SK-N-MC (cell line): ENCODE measurements around the gene BYSL.

Source experiments
- EZH2 ChIP-seq: fragments of 200-600 bp; sonication (generic); IDR thresholded peaks from one replicate; pipeline ENCODE4 v1.6.1; 2017; ENCODE audit warnings: antibody characterized with exemption
- POLR2AphosphoS5 ChIP-seq: IDR thresholded peaks from 2 replicates; pipeline ENCODE4 v1.6.1; 2012; ENCODE audit warnings: mild to moderate bottlenecking, low read depth, low read length, borderline replicate concordance

DNA sequence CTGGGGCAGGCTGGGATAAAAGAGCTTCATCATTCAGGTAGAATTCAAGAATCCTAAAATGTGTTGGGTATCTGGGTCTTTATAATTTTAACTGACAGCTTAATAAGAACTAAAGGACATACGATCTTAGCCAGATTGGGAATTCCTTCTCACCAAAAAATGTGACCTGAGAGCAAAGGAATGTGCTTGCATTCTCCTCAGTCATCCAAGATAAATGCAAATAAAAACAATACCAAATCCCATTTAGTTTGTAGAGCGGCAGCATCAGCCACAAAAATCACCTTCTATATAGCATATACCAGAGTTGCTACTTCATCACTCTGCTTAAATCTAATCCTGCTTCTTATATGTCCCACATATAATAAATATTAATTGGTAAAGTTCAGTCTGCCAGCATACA, 43.1 kb upstream of the BYSL start:
- TF ChIP-seq EZH2 (no peak), POLR2AphosphoS5 (no peak)
